ENCODE measurements around the gene KXD1.

DNA sequence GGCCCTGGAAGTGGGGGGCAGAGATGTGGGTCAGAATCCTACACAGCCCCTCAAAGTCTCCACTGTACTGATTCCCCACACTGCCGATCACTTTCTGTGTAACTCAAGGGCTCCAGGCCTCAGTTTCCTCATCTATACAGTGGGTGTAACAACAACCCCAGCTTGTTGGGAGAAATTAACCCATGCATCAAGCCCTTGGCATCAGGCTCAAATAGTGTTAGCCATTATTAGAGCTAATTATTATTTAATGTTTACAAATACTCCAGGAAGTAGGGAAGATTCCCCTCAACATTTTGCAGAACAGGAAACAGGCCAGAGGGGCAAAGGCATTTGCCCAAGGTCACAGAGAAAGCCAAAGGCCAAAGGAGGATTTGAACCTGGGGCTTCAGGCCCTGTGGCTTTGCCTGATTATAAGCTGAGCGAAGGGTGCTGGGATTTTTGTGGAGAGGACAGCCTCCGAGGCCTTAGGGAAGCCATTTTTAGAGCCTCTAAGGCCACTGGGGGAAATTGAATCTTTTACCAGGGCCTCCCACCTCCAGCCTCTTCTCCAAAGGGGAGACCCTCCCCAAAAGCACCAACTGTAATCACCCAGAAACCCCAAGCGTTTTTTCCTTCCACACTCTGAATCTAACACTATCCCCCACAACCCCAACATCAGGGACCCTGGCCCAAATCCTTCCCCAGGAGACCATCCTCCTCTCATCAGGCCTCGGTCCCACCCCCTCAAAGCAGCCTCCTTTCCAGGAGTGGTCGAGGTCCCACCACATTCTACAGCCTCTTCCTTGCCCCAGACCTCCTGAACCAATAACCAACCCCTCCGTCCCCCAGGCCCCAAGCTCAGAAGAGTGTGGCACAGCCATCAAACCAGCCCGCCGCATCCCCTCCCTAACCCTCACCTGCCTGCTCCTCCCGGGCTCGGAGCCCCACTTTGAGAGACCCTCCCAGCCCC is 15.4 kb upstream of the KXD1 start:
- TF ChIP-seq POLR2A (IDR thresholded peaks at IDR 0.05; ENCODE audit: low read depth, low read length) (no peak), POLR2AphosphoS5 (IDR thresholded peaks at IDR 0.05; ENCODE audit: low read depth, low read length) (no peak)

Data from GM12892 (cell line).